HepG2 (cell line): ENCODE data around the gene ZCCHC8. TPM values are rescaled to one million over a fixed set of nuclear protein-coding genes. Genes with fewer than 3 reads are reported as not detected.
"Not testable (repeated sequence)": the region's sequence is repeated elsewhere in the genome, so short reads cannot be mapped to it uniquely, and the experiment has no call there.

ENCODE experiments used
- ATAC-seq: fragments of 200-7000 bp; cut with Tn5 transposase; 3 replicates; pipeline ENCODE4 v1.9.1; 2020; ENCODE audit warnings: mild to moderate bottlenecking, moderate library complexity
- BruUV-seq: library from RNA; stranded (reverse); fragments of 400-500 nt; replicated peaks from 2 replicates; lab custom pipeline; 2021; lab: Mats Ljungman, UMichigan
- CTCF ChIA-PET: fragments of 300-600 bp; formaldehyde crosslinking; extraction: SDS; loops from one replicate; lab custom pipeline; 2021; ENCODE audit warnings: low total read pairs, inconsistent platforms, low intra/inter-chr PET ratio; lab: Yijun Ruan, JAX
- POLR2A ChIA-PET: fragments of 350-600 bp; sonication (Branson Sonifier 250); formaldehyde crosslinking; loops from one replicate; lab custom pipeline; 2020; ENCODE audit warnings: antibody characterized with exemption, inconsistent platforms; lab: Yijun Ruan, JAX
- DNase-seq: peaks from one replicate; pipeline ENCODE4 v3.0.0-alpha.2; 2015; ENCODE audit warnings: low spot score
- FAIRE-seq: peaks from 3 replicates; lab custom pipeline; 2011; peaks lifted over from hg19 to GRCh38; lab: Jason Lieb, UNC
- H2AFZ ChIP-seq: one replicate; pipeline ENCODE4 v1.6.1; 2011; ENCODE audit warnings: low read length, inconsistent platforms
- H3K27ac ChIP-seq: fragments of 300-600 bp; 3 replicates; pipeline ENCODE4 v1.8.0; 2011; ENCODE audit warnings: mixed run types, mild to moderate bottlenecking, mixed read lengths, low read length, inconsistent platforms; ENCODE audit not compliant: insufficient read depth; ENCODE audit errors: extremely low read length
- H3K27me3 ChIP-seq, 2 experiments: fragments of 200-600 bp in 1 of 2; 2 replicates in 1 of 2; 3 replicates in 1 of 2; pipeline versions ENCODE4 v1.6.0 to v1.8.0; 2011; ENCODE audit warnings: low read length in 2 of 2, mild to moderate bottlenecking in 2 of 2, moderate library complexity in 2 of 2, inconsistent platforms in 1 of 2; ENCODE audit not compliant: insufficient read depth in 2 of 2, control insufficient read depth in 1 of 2
- H3K36me3 ChIP-seq, 2 experiments: fragments of 200-600 bp in 1 of 2; replicated peaks in 1 of 2; 2 replicates in 1 of 2; 3 replicates in 1 of 2; pipeline versions ENCODE4 v1.5.1 to v1.8.0; 2011; ENCODE audit warnings: low read length in 2 of 2, inconsistent platforms in 1 of 2; ENCODE audit not compliant: insufficient read depth in 2 of 2, control insufficient read depth in 1 of 2
- H3K4me1 ChIP-seq: 2 replicates; pipeline ENCODE4 v1.5.1; 2012; ENCODE audit warnings: low read length, inconsistent platforms; ENCODE audit not compliant: insufficient read depth
- H3K4me2 ChIP-seq: 2 replicates; pipeline ENCODE4 v1.6.0; 2011; ENCODE audit warnings: low read depth, low read length, inconsistent platforms
- H3K4me3 ChIP-seq, 3 experiments: fragments of 200-600 bp in 1 of 3; sonication (generic), shearing (Covaris generic) in 1 of 3; replicated peaks in 1 of 3; 2 replicates each; pipeline ENCODE4 v1.5.1; 2011 to 2016; ENCODE audit warnings: low read length in 3 of 3, inconsistent platforms in 2 of 3, low read depth in 2 of 3, mild to moderate bottlenecking in 2 of 3, control low read depth in 1 of 3, mixed read lengths in 1 of 3; ENCODE audit not compliant: insufficient read depth in 1 of 3
- H3K79me2 ChIP-seq: one replicate; pipeline ENCODE4 v1.6.1; 2011; ENCODE audit warnings: low read length, inconsistent platforms; ENCODE audit not compliant: insufficient read depth
- H3K9ac ChIP-seq: 2 replicates; pipeline ENCODE4 v1.6.0; 2011; ENCODE audit warnings: mild to moderate bottlenecking, low read depth, low read length, inconsistent platforms; ENCODE audit not compliant: insufficient read depth
- H3K9me3 ChIP-seq: 2 replicates; pipeline ENCODE4 v1.5.1; 2012; ENCODE audit warnings: mild to moderate bottlenecking, low read length
- H4K20me1 ChIP-seq: 2 replicates; pipeline ENCODE4 v1.6.0; 2011; ENCODE audit warnings: inconsistent platforms, mild to moderate bottlenecking, low read length, moderate library complexity; ENCODE audit not compliant: insufficient read depth
- ATF7 ChIP-seq, 2 experiments: fragments of 450-650 bp in 1 of 2; sonication (generic) in 1 of 2; formaldehyde crosslinking in 1 of 2; IDR thresholded peaks; 2 replicates each; pipeline versions ENCODE4 v1.4.0 to v1.6.1; 2016 to 2020; ENCODE audit warnings: antibody characterized with exemption in 1 of 2, mild to moderate bottlenecking in 1 of 2, missing genetic modification reagents in 1 of 2
- CEBPB ChIP-seq: IDR thresholded peaks from 2 replicates; pipeline ENCODE4 v1.6.1; 2011; ENCODE audit warnings: low read depth, low read length, improper control_type of control experiment, borderline replicate concordance
- CEBPG ChIP-seq: IDR thresholded peaks from 2 replicates; pipeline ENCODE4 v1.6.1; 2016
- CREB1 ChIP-seq, 2 experiments: fragments of 450-650 bp in 1 of 2; IDR thresholded peaks; 2 replicates each; pipeline ENCODE4 v1.6.1; 2016 to 2017; ENCODE audit warnings: control low read depth in 1 of 2, mild to moderate bottlenecking in 1 of 2, missing compliant biosample characterization in 1 of 2, missing genetic modification characterization in 1 of 2
- FOSL2 ChIP-seq: sonication (generic); formaldehyde crosslinking; IDR thresholded peaks from 2 replicates; pipeline ENCODE4 v1.4.0; 2020; ENCODE audit warnings: missing genetic modification reagents
- HOXA3 ChIP-seq: sonication (generic); formaldehyde crosslinking; IDR thresholded peaks from 2 replicates; pipeline ENCODE4 v1.5.0; 2020; ENCODE audit warnings: missing genetic modification reagents
- SAP130 ChIP-seq: IDR thresholded peaks from 2 replicates; pipeline ENCODE4 v1.6.1; 2016; ENCODE audit warnings: low read depth
- ZBTB21 ChIP-seq: sonication (generic); formaldehyde crosslinking; IDR thresholded peaks from 2 replicates; pipeline ENCODE4 v1.4.0; 2020; ENCODE audit warnings: missing genetic modification reagents
- ZBTB33 ChIP-seq: sonication (generic); formaldehyde crosslinking; IDR thresholded peaks from 2 replicates; pipeline ENCODE4 v1.4.0; 2020; ENCODE audit warnings: missing genetic modification reagents
- ZGPAT ChIP-seq: IDR thresholded peaks from 2 replicates; pipeline ENCODE4 v1.6.1; 2016; ENCODE audit warnings: mild to moderate bottlenecking
- ZMYM3 ChIP-seq: sonication (generic); formaldehyde crosslinking; IDR thresholded peaks from 2 replicates; pipeline ENCODE4 v1.5.1; 2020; ENCODE audit warnings: mild to moderate bottlenecking, missing genetic modification reagents
- ZNF460 ChIP-seq: sonication (generic); formaldehyde crosslinking; IDR thresholded peaks from 2 replicates; pipeline ENCODE4 v1.5.1; 2020; ENCODE audit warnings: missing genetic modification reagents, mild to moderate bottlenecking, borderline replicate concordance
- WGBS: methylation state at CpG from one replicate; pipeline ENCODE4 v1.1.6; 2017; ENCODE audit warnings: low lambda C conversion rate; 5-methylcytosine and 5-hydroxymethylcytosine counted together
- in situ Hi-C: cut with HindIII; loops from 2 replicates; pipeline ENCODE4 v1.10.0; 2017; ENCODE audit warnings: low pct_unique_long_range_greater_than_20kb; ENCODE audit not compliant: extremely low pct_ligation_motif_present
- intact Hi-C: fragments of 100-400 bp; cut with micrococcal nuclease; formaldehyde crosslinking; loops from one replicate; pipeline ENCODE4 v1.10.0; 2022; ENCODE audit not compliant: unreplicated experiment
- polyA plus RNA-seq, 8 experiments: library from polyadenylated mRNA; depleted of rRNA in 3 of 8; stranded (reverse) in 7 of 8; unstranded in 1 of 8; fragments of >200 nt; fragmentation: Illumina TruSeq in 4 of 8; extraction: Trizol in 4 of 8; gene quantifications; 2 replicates each; pipeline versions ENCODE4 v1.2.1 to v1.2.3, GENCODE V29; 2011 to 2016; ENCODE audit warnings: low read depth in 4 of 8, missing spikeins in 1 of 8, mixed read lengths in 1 of 8; ENCODE audit not compliant: insufficient read depth in 1 of 8
- total RNA-seq, 5 experiments: library from RNA; depleted of rRNA; stranded (reverse); fragments of >200 nt; fragmentation: Illumina TruSeq; extraction: Trizol; gene quantifications; 2 replicates each; pipeline ENCODE4 v1.2.3, GENCODE V29; 2016; ENCODE audit warnings: low read depth in 1 of 5
- TF ChIP-seq, protein P1 (sequence below): sonication (generic); formaldehyde crosslinking; IDR thresholded peaks from 2 replicates; pipeline ENCODE4 v1.5.0; 2020; ENCODE audit warnings: mild to moderate bottlenecking, missing genetic modification reagents

Gene ZCCHC8
- total and polyA plus RNA-seq, 2 of the 13 experiments (the other 11 are each of a cell fraction or from before 2014, with no cell fraction given), result 18.6 to 20.9 TPM

DNA sequence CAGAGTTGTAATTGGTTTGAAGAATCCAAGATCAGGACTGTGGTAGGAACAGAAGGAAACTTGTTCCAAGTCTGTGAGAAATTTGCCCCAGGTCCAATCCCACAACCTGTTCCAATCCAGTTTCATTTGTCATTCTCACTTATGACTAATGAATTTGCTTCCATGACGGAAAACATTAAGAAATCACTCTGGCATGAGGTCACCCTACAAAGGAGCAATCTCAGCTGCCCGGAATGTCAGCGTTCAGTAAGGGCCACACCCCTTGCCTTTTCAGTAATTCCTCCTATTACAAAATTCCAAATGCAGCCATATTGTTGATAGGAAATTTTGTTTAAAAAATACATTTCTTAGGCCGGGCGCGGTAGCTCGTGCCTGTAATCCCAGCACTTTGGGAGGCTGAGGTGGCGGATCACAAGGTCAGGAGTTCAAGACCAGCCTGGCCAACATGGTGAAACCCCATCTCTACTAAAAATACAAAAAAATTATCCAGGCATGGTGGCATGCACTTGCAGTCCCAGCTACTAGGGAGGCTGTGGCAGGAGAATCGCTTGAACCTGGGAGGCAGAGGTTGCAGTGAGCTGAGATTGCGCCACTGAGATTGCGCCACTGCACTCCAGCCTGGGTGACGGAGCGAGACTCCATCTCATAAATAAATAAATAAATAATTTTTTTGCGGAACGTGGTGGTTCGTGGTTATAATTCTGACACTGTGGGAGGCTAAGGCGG lies 36.3 kb downstream of the ZCCHC8 start:
- H3K79me2 ChIP-seq; H3K9ac ChIP-seq; CTCF ChIA-PET; H3K27ac ChIP-seq; H3K9me3 ChIP-seq; FAIRE-seq; H3K27me3 ChIP-seq; TF ChIP-seq CREB1, ATF7 (CRISPR knock-in tag; IDR thresholded peaks at IDR 0.05): not testable (repeated sequence)
- peak; percentile 43 for ATAC-seq
- H3K4me1 ChIP-seq, result peaks cover 27% of the 10 kb centered on the region
- TF ChIP-seq ZBTB33 (CRISPR knock-in tag), result peak; percentile 46; the same call in 1 of the 2 replicates
- TF ChIP-seq ZMYM3, result 0 out of 2 replicates have a peak, but pooled peaks have one; percentile 15
- TF ChIP-seq HOXA3 (CRISPR knock-in tag), result 0 out of 2 replicates have a peak, but pooled peaks have one; percentile 46
- TF ChIP-seq CEBPB, result peak; percentile 70
- TF ChIP-seq ZNF460 (CRISPR knock-in tag), result peak; percentile 46; the same call in 1 of the 2 replicates
- peak; percentile 9; the same call in 1 of the 2 replicates for TF ChIP-seq FOSL2 (CRISPR knock-in tag)
- peak; percentile 69 for TF ChIP-seq CREB1 (IDR thresholded peaks at IDR 0.05)
- 0 out of 2 replicates have a peak, but pooled peaks have one; percentile 22 for TF ChIP-seq ZGPAT
- peak; percentile 79 for TF ChIP-seq ZBTB21 (CRISPR knock-in tag)
- TF ChIP-seq SAP130 (CRISPR knock-in tag), result 0 out of 2 replicates have a peak, but pooled peaks have one; percentile 12
- TF ChIP-seq CEBPG (CRISPR knock-in tag), result peak; percentile 74
- peak; percentile 29 for TF ChIP-seq ATF7 (IDR thresholded peaks at IDR 0.05)
- TF ChIP-seq, protein P1, sequence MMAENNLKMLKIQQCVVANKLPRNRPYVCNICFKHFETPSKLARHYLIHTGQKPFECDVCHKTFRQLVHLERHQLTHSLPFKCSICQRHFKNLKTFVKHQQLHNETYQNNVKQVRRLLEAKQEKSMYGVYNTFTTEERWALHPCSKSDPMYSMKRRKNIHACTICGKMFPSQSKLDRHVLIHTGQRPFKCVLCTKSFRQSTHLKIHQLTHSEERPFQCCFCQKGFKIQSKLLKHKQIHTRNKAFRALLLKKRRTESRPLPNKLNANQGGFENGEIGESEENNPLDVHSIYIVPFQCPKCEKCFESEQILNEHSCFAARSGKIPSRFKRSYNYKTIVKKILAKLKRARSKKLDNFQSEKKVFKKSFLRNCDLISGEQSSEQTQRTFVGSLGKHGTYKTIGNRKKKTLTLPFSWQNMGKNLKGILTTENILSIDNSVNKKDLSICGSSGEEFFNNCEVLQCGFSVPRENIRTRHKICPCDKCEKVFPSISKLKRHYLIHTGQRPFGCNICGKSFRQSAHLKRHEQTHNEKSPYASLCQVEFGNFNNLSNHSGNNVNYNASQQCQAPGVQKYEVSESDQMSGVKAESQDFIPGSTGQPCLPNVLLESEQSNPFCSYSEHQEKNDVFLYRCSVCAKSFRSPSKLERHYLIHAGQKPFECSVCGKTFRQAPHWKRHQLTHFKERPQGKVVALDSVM, result peak; percentile 76
- TF ChIP-seq, all 625 proteins: peak for 13; not testable (repeated sequence) for 612
- H3K4me3 ChIP-seq, H2AFZ ChIP-seq, H4K20me1 ChIP-seq, BruUV-seq, H3K4me2 ChIP-seq, intact Hi-C loops, in situ Hi-C loops, H3K36me3 ChIP-seq: not testable (repeated sequence)
- peak; percentile 62 for DNase-seq
- POLR2A ChIA-PET, result interaction anchor here (1.0 to 1.3 kb wide), 2 partner anchors 38 to 64 kb away, joined by 3 to 7 read pairs; no protein-coding TSS in a partner anchor
- 48% methylated on average over 17 of the region's 17 CpGs for WGBS
